ENCODE results near the gene CAMK1D. TPM values are rescaled to one million over a fixed set of nuclear protein-coding genes. Genes with fewer than 3 reads are reported as not detected.
"Not testable (repeated sequence)": the region's sequence is repeated elsewhere in the genome, so short reads cannot be mapped to it uniquely, and the experiment has no call there.

Gene CAMK1D
- total RNA-seq, 2 experiments from 2014 or later = 16.7 to 17.8 TPM

DNA sequence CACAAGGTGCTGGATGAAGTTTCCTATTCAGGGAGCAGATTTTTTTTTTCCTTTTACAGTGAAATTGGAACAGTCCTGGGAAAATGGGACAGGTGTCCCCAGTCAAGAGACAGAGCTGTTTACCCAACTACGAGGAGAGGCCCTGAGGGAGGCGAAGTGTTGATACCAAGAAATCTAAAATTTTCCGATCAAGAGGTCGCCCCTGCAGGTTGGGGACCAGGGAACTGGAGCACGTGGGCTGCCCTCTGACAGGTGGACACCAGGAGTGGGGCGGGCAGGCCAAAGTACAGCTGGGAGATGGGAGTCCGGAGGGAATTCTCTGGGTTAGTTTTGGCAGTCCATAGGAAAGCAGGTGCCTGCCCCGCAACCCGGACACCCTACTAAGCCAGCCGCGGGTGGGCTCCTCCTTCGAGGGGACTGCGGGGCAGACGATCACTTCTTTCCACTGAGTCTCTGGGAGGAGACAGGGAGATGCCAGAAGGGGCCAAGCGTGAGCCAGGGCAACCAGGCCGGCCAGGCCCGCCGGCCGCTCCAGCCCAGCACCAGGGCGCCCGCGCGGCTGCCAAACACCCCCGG, 965 bp upstream of the CAMK1D start:
- peaks cover 27% of the 10 kb centered on the region for H3K27me3 Mint-ChIP-seq
- CTCF ChIA-PET = interaction anchor here (0.6 to 4.5 kb wide), 4 partner anchors 86 to 308 kb away, joined by 3 to 26 read pairs (median 6); no protein-coding TSS in a partner anchor
- POLR2A ChIA-PET = interaction anchor here (0.6 to 5.1 kb wide), 11 partner anchors 12 to 361 kb away, joined by 3 to 40 read pairs (median 3); partner anchors contain the start of genes CDC123 and NUDT5
- H3K4me3 Mint-ChIP-seq = peak overlapping the region; percentile 73
- H3K27ac Mint-ChIP-seq = peak overlapping the region; percentile 80
- DNase-seq = no peak
- H3K36me3 Mint-ChIP-seq (ENCODE audit: low read depth) = peaks cover 7% of the 10 kb centered on the region
- H3K9me3 Mint-ChIP-seq = no peaks in the 10 kb centered on the region
- H3K4me1 Mint-ChIP-seq = peaks cover 43% of the 10 kb centered on the region

DNA sequence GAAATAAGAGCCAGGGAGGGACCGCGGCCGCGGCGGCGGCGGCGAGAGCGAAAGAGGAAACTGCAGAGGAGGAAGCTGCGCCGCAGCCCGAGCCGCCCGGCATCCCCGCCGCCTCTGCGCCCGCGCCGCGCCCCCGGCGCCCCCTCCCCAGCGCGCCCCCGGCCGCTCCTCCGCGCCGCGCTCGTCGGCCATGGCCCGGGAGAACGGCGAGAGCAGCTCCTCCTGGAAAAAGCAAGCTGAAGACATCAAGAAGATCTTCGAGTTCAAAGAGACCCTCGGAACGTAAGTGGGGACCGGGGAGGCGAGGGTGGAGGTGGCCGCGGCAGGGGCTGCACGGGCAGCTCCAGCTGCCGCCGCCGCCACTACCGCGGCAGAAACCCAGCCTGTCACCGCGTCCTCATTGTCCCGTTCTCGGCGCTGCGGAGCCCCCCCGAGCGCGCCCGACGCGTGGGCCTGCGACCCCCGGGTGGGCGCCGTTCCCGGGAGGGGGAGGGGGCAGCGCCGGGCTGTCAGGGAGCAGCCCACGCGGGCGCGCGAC, 351 bp downstream of the CAMK1D start:
- H3K27me3 Mint-ChIP-seq = peaks cover 27% of the 10 kb centered on the region
- peak overlapping the region; percentile 91 for H3K4me3 Mint-ChIP-seq
- peak overlapping the region; percentile 96 for H3K27ac Mint-ChIP-seq
- H3K36me3 Mint-ChIP-seq (ENCODE audit: low read depth) = peaks cover 7% of the 10 kb centered on the region
- no peak for DNase-seq
- peaks cover 47% of the 10 kb centered on the region for H3K4me1 Mint-ChIP-seq
- ChIA-PET CTCF (interaction anchor here (0.6 to 4.5 kb wide), 5 partner anchors 87 to 360 kb away, joined by 3 to 26 read pairs (median 5); no protein-coding TSS in a partner anchor), POLR2A (interaction anchor here (0.7 to 5.1 kb wide), 12 partner anchors 10 to 433 kb away, joined by 3 to 40 read pairs (median 4); no protein-coding TSS in a partner anchor)
- H3K9me3 Mint-ChIP-seq = no peaks in the 10 kb centered on the region

DNA sequence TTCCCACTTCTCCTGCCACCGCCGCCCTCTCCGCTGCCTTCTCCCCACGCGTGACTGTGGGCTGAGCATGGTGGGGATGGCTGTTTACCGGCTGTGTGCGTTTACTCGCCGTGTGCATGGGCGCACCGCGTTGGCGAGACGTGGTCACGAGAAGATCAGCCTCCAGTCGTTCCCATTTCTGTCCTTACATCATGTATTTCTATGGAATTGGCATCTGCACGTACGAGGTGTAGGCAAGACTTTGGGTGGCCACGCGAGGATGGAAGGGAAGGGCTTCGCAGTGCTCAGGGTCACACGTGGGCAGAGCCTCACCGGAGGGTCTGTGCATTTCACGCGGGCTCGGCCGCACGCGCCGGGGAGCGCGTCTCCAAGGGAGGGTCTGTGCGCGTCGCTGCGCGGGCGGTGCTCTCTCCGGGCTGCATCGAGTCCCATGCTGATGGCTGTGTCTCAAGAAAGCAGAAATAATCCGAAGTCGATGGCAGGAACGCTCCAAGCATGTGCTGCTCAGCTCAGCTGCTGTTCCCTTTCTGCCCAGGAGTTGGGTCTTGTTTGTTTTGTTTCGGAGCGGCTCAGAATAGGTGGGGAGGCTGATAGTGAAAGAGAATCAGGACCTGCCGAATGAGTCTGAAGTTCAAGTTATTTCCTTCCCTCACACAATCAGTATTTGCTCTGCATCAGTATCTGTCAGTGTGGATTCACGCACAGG, 973 bp downstream of the CAMK1D start:
- Mint-ChIP-seq H3K27ac (peak overlapping the region; percentile 90), H3K27me3 (peaks cover 27% of the 10 kb centered on the region), H3K36me3 (ENCODE audit: low read depth) (peaks cover 9% of the 10 kb centered on the region), H3K9me3 (no peaks in the 10 kb centered on the region), H3K4me1 (peaks cover 43% of the 10 kb centered on the region), H3K4me3 (peak overlapping the region; percentile 89)
- DNase-seq = peak; percentile 60
- POLR2A ChIA-PET = interaction anchor here (0.6 to 5.1 kb wide), 10 partner anchors 10 to 360 kb away, joined by 3 to 40 read pairs (median 4); no protein-coding TSS in a partner anchor
- CTCF ChIA-PET = interaction anchor here (0.6 to 4.5 kb wide), 7 partner anchors 56 to 360 kb away, joined by 3 to 26 read pairs (median 3); no protein-coding TSS in a partner anchor

DNA sequence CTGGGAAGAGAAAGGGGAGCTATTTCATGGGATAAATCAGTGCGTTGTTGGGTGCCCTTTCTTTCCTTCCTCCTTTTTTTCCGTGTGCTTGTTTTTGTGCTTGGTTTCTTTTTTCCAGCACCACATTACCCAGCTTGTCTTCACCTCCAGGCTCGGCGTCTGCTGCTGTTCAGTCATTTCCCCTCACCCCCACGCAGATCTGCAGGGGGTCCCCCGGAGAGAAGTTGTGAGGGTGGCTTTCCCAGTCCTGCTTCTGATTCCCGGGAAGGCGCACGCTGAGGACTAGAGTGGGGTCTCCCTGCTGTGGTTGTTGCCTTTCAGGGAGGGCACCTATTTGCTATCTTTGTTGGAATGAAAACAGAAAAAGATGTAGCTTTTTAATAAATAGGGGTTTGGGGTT, 1.6 kb downstream of the CAMK1D start:
- POLR2A ChIA-PET = interaction anchor here (0.6 to 5.1 kb wide), 6 partner anchors 14 to 360 kb away, joined by 3 to 40 read pairs (median 4); no protein-coding TSS in a partner anchor
- Mint-ChIP-seq H3K4me3 (peak overlapping the region; percentile 89), H3K27ac (peak overlapping the region; percentile 90), H3K4me1 (peaks cover 45% of the 10 kb centered on the region), H3K27me3 (peaks cover 27% of the 10 kb centered on the region), H3K36me3 (ENCODE audit: low read depth) (peaks cover 10% of the 10 kb centered on the region), H3K9me3 (no peaks in the 10 kb centered on the region)
- CTCF ChIA-PET = interaction anchor here (0.7 to 4.5 kb wide), 3 partner anchors 55 to 305 kb away, joined by 3 to 26 read pairs (median 3); no protein-coding TSS in a partner anchor
- no peak for DNase-seq

DNA sequence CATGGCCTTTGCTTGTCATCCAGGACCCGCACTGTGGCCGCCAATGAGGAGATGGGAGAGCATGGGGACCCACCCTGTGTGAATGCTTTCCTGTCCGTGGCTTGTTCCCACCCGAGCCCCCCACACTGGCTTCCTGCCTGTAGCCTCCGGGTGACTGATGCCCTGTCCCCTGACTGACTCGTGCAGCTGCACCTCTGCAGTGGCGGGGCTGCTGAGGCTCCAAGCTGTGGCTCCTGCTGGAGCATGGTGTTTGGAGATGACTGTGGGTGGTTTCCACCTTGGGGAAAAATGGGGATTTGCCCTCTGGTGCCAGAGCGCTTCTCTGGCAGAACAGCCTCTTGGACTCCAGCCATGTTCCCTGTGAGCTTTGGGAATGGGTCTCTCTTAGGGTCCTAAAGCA, 2.1 kb downstream of the CAMK1D start:
- Mint-ChIP-seq H3K27me3 (peaks cover 27% of the 10 kb centered on the region), H3K27ac (no peak overlapping the region), H3K4me1 (peaks cover 43% of the 10 kb centered on the region), H3K4me3 (peak overlapping the region; percentile 89), H3K9me3 (no peaks in the 10 kb centered on the region), H3K36me3 (ENCODE audit: low read depth) (peaks cover 10% of the 10 kb centered on the region)
- ChIA-PET POLR2A (interaction anchor here (5.1 kb wide), 1 partner anchor 13 kb away, joined by 40 read pairs; no protein-coding TSS in a partner anchor), CTCF (interaction anchor here (0.7 to 4.5 kb wide), 3 partner anchors 55 to 305 kb away, joined by 3 to 26 read pairs (median 3); no protein-coding TSS in a partner anchor)
- DNase-seq = no peak

DNA sequence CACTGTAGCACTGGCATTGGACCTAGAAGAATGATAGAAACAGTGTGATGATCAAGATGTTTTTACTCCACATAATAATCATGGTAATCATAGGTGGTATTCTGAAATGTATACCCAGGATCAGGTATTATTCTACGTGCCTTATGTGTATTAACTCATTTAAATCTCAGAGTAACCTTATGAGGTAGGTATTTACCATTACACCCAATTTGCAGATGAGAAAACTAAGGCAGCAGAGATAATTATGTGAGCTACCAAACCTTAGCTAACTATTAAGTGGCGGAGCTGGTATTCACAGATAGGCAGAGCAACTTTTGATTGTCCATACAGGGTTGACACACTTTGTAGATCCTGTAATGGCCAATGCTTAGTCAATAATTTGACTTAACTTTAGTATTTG, 2.5 kb downstream of the CAMK1D start:
- peaks cover 23% of the 10 kb centered on the region for H3K27me3 Mint-ChIP-seq
- no peak overlapping the region for H3K27ac Mint-ChIP-seq
- H3K4me3 Mint-ChIP-seq = peak overlapping the region; percentile 89
- H3K36me3 Mint-ChIP-seq (ENCODE audit: low read depth) = peaks cover 10% of the 10 kb centered on the region
- peaks cover 43% of the 10 kb centered on the region for H3K4me1 Mint-ChIP-seq
- DNase-seq = no peak
- no peaks in the 10 kb centered on the region for H3K9me3 Mint-ChIP-seq
- CTCF ChIA-PET = interaction anchor here (4.5 kb wide), 1 partner anchor 304 kb away, joined by 26 read pairs; no protein-coding TSS in a partner anchor
- POLR2A ChIA-PET = interaction anchor here (0.8 to 5.1 kb wide), 2 partner anchors 13 to 73 kb away, joined by 3 to 40 read pairs; no protein-coding TSS in a partner anchor

DNA sequence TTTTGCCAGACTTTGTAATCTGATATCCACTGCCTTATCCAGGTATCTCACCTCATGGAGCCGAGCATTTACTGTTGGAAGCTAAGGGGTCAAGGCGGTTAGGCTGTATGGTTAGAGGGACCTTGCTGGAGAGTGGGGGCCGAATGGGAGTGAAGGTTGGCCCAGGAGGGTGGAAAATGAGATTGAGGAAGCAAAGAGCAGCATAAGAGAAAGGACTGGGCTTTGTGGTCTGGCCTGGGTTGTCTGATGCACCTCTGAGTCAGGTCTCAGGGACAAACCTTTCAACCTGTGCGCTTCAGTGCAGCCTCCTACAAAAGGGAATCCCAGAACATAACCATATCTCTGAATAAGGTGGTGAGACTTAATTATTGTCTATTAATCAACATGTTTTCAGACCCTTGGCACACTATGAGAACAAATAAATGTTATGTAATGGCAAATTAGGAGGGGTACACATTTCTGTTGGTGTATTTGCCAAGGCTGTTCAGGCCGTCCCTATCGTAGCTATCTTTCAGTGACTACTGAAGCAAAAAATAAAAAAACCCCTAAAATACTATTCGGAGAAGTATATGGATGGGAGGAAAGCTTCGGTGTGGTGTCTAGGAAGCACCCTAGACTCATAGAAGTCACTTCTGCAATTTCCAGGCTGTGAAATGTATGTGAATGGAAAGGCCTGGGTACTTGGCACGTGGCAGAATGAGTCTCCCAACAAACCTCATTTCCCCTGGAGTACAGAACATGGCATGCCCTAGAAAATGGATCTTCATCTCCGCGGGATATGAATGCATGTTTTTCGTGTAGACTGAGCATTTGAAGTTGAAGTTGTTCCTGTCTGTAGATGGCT, 4.3 kb downstream of the CAMK1D start:
- H3K27ac Mint-ChIP-seq = no peak overlapping the region
- ChIA-PET CTCF (no interaction called here), POLR2A (interaction anchor here (1.3 kb wide), 1 partner anchor 12 kb away, joined by 3 read pairs; no protein-coding TSS in a partner anchor)
- H3K4me1 Mint-ChIP-seq = peaks cover 32% of the 10 kb centered on the region
- H3K9me3 Mint-ChIP-seq = no peaks in the 10 kb centered on the region
- H3K36me3 Mint-ChIP-seq (ENCODE audit: low read depth) = peaks cover 12% of the 10 kb centered on the region
- H3K27me3 Mint-ChIP-seq = peaks cover 13% of the 10 kb centered on the region
- no peak for DNase-seq
- no peak overlapping the region for H3K4me3 Mint-ChIP-seq

DNA sequence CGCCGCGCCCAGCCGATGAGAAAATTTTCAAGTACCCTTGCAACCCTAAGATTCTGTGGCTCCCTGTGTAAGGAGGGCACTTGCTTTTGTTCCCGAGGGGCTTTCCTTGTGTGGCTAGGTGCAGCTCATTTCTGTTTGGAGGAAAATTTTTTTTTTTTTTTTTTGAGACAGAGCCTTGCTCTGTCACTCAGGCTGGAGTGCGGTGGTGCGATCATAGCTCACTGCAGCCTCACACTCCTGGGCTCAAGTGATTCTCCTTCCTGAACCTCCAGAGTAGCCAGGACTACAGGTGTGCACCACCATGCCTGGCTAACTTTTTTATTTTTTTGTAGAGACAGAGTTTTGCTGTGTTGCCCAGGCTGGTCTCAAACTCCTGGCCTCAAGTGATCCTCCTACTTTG, 5.3 kb downstream of the CAMK1D start:
- Mint-ChIP-seq H3K27me3 (peaks cover 13% of the 10 kb centered on the region), H3K4me1 (peaks cover 42% of the 10 kb centered on the region), H3K36me3 (ENCODE audit: low read depth) (peaks cover 12% of the 10 kb centered on the region)
- H3K4me3 Mint-ChIP-seq, DNase-seq, POLR2A ChIA-PET, H3K9me3 Mint-ChIP-seq, CTCF ChIA-PET, H3K27ac Mint-ChIP-seq: not testable (repeated sequence)

DNA sequence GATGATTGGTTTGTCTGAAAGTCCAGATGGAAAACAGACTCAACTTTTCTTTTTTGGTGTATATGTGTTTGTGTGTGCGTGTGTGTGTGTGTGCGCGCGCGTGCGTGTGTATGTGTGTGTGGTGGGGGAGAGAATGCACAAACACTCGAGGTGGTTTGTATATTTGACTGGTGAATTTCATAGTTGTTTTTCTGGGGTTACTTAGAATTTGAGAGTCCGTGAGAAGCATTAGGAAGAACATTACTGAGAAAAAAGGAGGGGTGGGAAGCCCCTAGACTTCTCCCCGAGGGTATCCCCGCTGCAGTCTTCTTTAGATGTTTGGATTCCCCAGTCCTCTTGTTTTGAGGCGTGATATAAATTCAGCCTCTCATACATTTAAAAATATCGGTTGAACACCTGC, 6.0 kb downstream of the CAMK1D start:
- no peaks in the 10 kb centered on the region for H3K9me3 Mint-ChIP-seq
- peaks cover 9% of the 10 kb centered on the region for H3K36me3 Mint-ChIP-seq (ENCODE audit: low read depth)
- no peak overlapping the region for H3K4me3 Mint-ChIP-seq
- H3K4me1 Mint-ChIP-seq = peaks cover 41% of the 10 kb centered on the region
- DNase-seq = no peak
- ChIA-PET POLR2A (no interaction called here), CTCF (no interaction called here)
- no peak overlapping the region for H3K27ac Mint-ChIP-seq
- peaks cover 9% of the 10 kb centered on the region for H3K27me3 Mint-ChIP-seq

DNA sequence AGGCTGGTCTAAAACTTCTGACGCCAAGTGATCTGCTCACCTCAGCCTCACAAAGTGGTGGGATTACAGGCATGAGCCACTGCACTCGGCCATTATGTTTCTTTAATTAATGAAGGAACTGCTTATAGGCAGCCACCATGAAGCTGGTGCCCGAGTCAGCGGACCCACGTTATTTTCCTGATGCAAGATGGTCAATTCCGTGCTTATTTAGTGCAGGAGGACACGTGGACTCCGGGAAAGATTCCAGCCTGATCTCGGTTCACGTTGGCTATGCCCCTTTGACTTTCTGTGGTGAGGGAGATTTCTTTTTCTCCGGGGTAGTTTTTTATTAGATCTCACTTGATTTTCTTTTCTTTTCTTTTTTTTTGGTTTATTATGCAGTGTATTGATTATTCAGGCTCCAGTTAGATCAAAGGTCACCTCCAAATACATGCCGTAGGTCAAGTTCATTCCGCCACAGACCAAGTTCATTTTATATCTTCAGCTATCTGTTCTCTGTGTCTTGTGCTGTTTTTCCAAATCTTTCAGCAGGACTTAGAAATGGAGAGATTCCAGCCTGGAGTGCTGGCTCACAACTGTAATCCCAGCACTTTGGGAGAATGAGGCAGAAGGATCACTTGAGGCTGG, 8.3 kb downstream of the CAMK1D start:
- Mint-ChIP-seq H3K27me3 (no peaks in the 10 kb centered on the region), H3K4me3 (no peak overlapping the region), H3K4me1 (peaks cover 32% of the 10 kb centered on the region), H3K9me3 (peaks cover 4% of the 10 kb centered on the region), H3K36me3 (ENCODE audit: low read depth) (peaks cover 10% of the 10 kb centered on the region), H3K27ac (no peak overlapping the region)
- ChIA-PET POLR2A (no interaction called here), CTCF (no interaction called here)
- no peak for DNase-seq

DNA sequence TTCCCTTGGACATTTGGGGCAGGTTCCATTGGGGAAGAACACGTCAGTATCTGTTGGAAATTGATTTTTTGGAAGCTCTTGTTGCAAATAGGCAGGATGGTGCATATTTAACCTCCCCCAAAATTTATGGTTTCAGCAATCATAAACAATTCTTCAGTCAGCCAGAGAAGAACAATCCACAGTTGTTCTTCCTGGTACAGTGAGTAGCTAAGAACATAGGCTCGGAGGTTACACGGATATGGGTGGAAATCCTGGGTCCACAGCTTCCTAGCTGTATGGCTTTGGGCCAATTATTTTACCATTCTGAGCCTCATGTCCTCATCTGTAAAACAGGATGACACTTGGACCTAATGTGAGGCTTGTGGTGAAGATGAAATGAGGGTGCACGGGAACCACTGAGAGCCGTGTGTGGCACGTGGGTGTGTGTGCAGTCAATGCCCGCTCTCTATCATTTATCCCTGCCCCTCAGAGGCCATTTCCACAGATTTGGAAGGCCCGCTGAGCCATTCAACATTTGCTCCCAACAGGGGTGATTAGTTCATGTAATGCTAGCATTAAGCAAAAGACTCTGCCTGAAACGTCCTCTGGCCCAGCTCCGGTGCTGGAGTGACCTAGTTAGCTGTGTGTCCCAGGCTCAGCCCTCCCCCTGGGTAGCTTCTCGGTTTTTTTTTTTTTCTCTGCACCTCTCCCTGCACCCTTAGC, 9.7 kb downstream of the CAMK1D start:
- no peak for DNase-seq
- Mint-ChIP-seq H3K4me1 (peaks cover 28% of the 10 kb centered on the region), H3K36me3 (ENCODE audit: low read depth) (peaks cover 10% of the 10 kb centered on the region), H3K27ac (no peak overlapping the region), H3K27me3 (no peaks in the 10 kb centered on the region), H3K4me3 (no peak overlapping the region), H3K9me3 (peaks cover 4% of the 10 kb centered on the region)
- ChIA-PET CTCF (no interaction called here), POLR2A (interaction anchor here (0.6 kb wide), 1 partner anchor 12 kb away, joined by 3 read pairs; no protein-coding TSS in a partner anchor)

Data from activated CD4-positive, alpha-beta memory T cell treated with anti-CD3 and anti-CD28 coated beads, Interleukin-2, amount 10 ng/mL, durations not matched to agents 7 days and 5 days (primary cell).